B cell (primary cell): ENCODE results near the gene CRYGB. TPM values are rescaled to one million over a fixed set of nuclear protein-coding genes. Genes with fewer than 3 reads are reported as not detected.

Source experiments
- ATAC-seq: fragments of 200-7000 bp; cut with Tn5 transposase; one replicate; pipeline ENCODE4 v1.10.0; 2021; ENCODE audit warnings: low read depth, mild to moderate bottlenecking, moderate number of reproducible peaks, moderate library complexity
- CTCF ChIA-PET: fragments of 350-600 bp; sonication (Branson Sonifier 250); formaldehyde crosslinking; loops from one replicate; lab custom pipeline; 2021; ENCODE audit warnings: antibody characterized with exemption, inconsistent platforms; lab: Charles Lee
- POLR2A ChIA-PET: fragments of 350-600 bp; sonication (Branson Sonifier 250); formaldehyde crosslinking; loops from one replicate; lab custom pipeline; 2021; ENCODE audit warnings: antibody characterized with exemption; lab: Charles Lee
- DNase-seq: peaks from one replicate; pipeline ENCODE4 v3.0.0; 2013
- H2AFZ ChIP-seq: 2 replicates; pipeline ENCODE4 v1.6.1; 2012; ENCODE audit warnings: mild to moderate bottlenecking, low read depth, low read length; ENCODE audit not compliant: insufficient read depth, poor library complexity, severe bottlenecking
- H3K27ac ChIP-seq, 2 donors: 1 replicate in 1 of 2; 2 replicates in 1 of 2; pipeline ENCODE4 v1.5.1; 2012 to 2013; ENCODE audit warnings: low read length in 2 of 2, mild to moderate bottlenecking in 2 of 2, moderate library complexity in 1 of 2
- H3K27me3 ChIP-seq, 4 experiments: fragments of 200-600 bp in 1 of 4; sonication (generic) in 1 of 4; replicated peaks in 1 of 4; 1 replicate in 2 of 4; 2 replicates in 2 of 4; pipeline versions ENCODE4 v1.6.1 to v1.7.0; 2013 to 2016; ENCODE audit warnings: low read length in 3 of 4, mild to moderate bottlenecking in 2 of 4, mixed read lengths in 1 of 4, moderate library complexity in 1 of 4; ENCODE audit not compliant: insufficient read depth in 4 of 4, control insufficient read depth in 3 of 4; ENCODE audit errors: control extremely low read depth in 1 of 4
- H3K36me3 ChIP-seq, 2 experiments: replicated peaks in 1 of 2; 1 replicate in 1 of 2; 2 replicates in 1 of 2; pipeline versions ENCODE4 v1.6.1 to v1.7.1; 2013; ENCODE audit warnings: low read length in 1 of 2; ENCODE audit not compliant: insufficient read depth in 2 of 2, control insufficient read depth in 1 of 2; ENCODE audit errors: control extremely low read depth in 1 of 2, extremely low read depth in 1 of 2
- H3K4me1 ChIP-seq, 2 donors: fragments of 200-600 bp in 1 of 2; sonication (generic) in 1 of 2; 1 replicate in 1 of 2; 2 replicates in 1 of 2; pipeline versions ENCODE4 v1.5.1 to v1.6.1; 2013 to 2017; ENCODE audit warnings: low read length in 2 of 2; ENCODE audit not compliant: control insufficient read depth in 2 of 2, insufficient read depth in 2 of 2
- H3K4me2 ChIP-seq: replicated peaks from 2 replicates; pipeline ENCODE3; 2012; ENCODE audit warnings: mild to moderate bottlenecking, low read depth, low read length; ENCODE audit not compliant: poor library complexity, severe bottlenecking
- H3K4me3 ChIP-seq, 5 experiments: fragments of 200-600 bp in 1 of 5; sonication (generic) in 1 of 5; 1 replicate in 3 of 5; 2 replicates in 2 of 5; pipeline versions ENCODE4 v1.5.1 to v1.7.0; 2011 to 2016; ENCODE audit warnings: low read length in 4 of 5, mild to moderate bottlenecking in 4 of 5, low read depth in 2 of 5, control low read depth in 1 of 5, moderate library complexity in 1 of 5; ENCODE audit not compliant: insufficient read depth in 1 of 5; ENCODE audit errors: control extremely low read depth in 1 of 5, extremely low read depth in 1 of 5
- H3K79me2 ChIP-seq: fragments of 200-600 bp; sonication (generic); one replicate; pipeline ENCODE4 v1.6.0; 2016; ENCODE audit warnings: low read length; ENCODE audit not compliant: control insufficient read depth, insufficient read depth
- H3K9ac ChIP-seq: fragments of 200-600 bp; sonication (generic); 2 replicates; pipeline ENCODE4 v1.6.1; 2017; ENCODE audit warnings: mild to moderate bottlenecking, low read length, moderate library complexity
- H3K9me3 ChIP-seq, 3 donors: one replicate each; pipeline versions ENCODE4 v1.6.1 to v1.7.1; 2013; ENCODE audit warnings: low read length in 2 of 3; ENCODE audit not compliant: control insufficient read depth in 2 of 3, insufficient read depth in 1 of 3; ENCODE audit errors: control extremely low read depth in 1 of 3
- H4K20me1 ChIP-seq: 2 replicates; pipeline ENCODE4 v1.6.0; 2012; ENCODE audit warnings: mild to moderate bottlenecking, low read length; ENCODE audit not compliant: insufficient read depth, control insufficient read depth, poor library complexity, severe bottlenecking
- H3K27ac Mint-ChIP-seq: one replicate; pipeline ENCODE4 v1.8.0; 2021; ENCODE audit warnings: mixed read lengths
- H3K27me3 Mint-ChIP-seq: one replicate; pipeline ENCODE4 v1.8.0; 2021; ENCODE audit warnings: mixed read lengths
- H3K4me1 Mint-ChIP-seq: one replicate; pipeline ENCODE4 v1.8.0; 2021; ENCODE audit warnings: mixed read lengths
- H3K4me3 Mint-ChIP-seq: one replicate; pipeline ENCODE4 v1.8.0; 2021; ENCODE audit warnings: mixed read lengths
- H3K9me3 Mint-ChIP-seq: one replicate; pipeline ENCODE4 v1.8.0; 2022; ENCODE audit warnings: mixed read lengths; ENCODE audit not compliant: insufficient read depth
- EZH2 ChIP-seq: IDR thresholded peaks from 2 replicates; pipeline ENCODE4 v1.6.1; 2012; ENCODE audit warnings: borderline replicate concordance, low read depth, mild to moderate bottlenecking, moderate library complexity, low read length; ENCODE audit not compliant: insufficient read depth, poor library complexity, severe bottlenecking
- WGBS: methylation state at CpG from one replicate; pipeline ENCODE4 v1.1.5; 2013; ENCODE audit warnings: missing lambda C conversion rate; ENCODE audit not compliant: insufficient coverage; 5-methylcytosine and 5-hydroxymethylcytosine counted together
- intact Hi-C: fragments of 100-400 bp; cut with micrococcal nuclease; formaldehyde crosslinking; loops from one replicate; pipeline ENCODE4 v1.10.0; 2022
- polyA plus RNA-seq: library from polyadenylated mRNA; depleted of rRNA; stranded (reverse); fragments of >200 nt; gene quantifications from 2 replicates; pipeline ENCODE4 v1.2.3, GENCODE V29; 2012
- total RNA-seq, 2 donors: library from RNA; stranded (reverse); fragments of 120-200 nt in 1 of 2; gene quantifications; 1 replicate in 1 of 2; 2 replicates in 1 of 2; pipeline versions ENCODE4 v1.2.3 to v1.2.4, GENCODE V29; 2013 to 2022
- TF ChIP-seq, protein P1 (sequence below): fragments of 200-600 bp; IDR thresholded peaks from one replicate; pipeline ENCODE4 v1.8.0; 2022; ENCODE audit warnings: antibody characterized with exemption, mild to moderate bottlenecking

The CRYGB gene
- total and polyA plus RNA-seq, 2 donors (not counting 1 experiment from before 2014, with no cell fraction given), result not detected

DNA sequence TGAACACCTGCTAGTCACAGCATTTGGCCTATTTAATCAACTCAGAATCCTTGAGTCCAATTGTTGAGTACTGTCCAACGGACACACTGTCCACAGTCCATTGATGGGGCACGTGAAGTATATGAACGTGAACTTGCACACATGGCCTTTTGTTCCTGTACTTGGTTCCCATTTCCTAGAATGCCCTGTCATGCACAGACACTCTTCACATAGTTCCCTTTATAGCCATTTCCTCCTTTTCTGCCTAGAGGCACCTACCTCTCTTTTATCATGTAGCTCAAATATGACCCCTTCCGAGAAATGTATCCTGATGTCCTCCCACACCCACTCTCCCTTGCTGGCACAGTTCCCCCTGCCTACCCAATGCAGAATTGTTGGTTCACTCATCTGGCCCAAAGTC lies 26.2 kb upstream of the CRYGB start:
- H4K20me1 ChIP-seq, result no peaks in the 10 kb centered on the region
- ChIA-PET CTCF (no interaction called here), POLR2A (no interaction called here)
- H3K9me3 ChIP-seq, result no peaks in the 10 kb centered on the region
- no peak overlapping the region for H3K27ac Mint-ChIP-seq
- no peak overlapping the region for H3K4me3 ChIP-seq
- ATAC-seq, result no peak
- H2AFZ ChIP-seq, result no peak overlapping the region
- peaks cover 24% of the 10 kb centered on the region for H3K27me3 Mint-ChIP-seq
- H3K9ac ChIP-seq, result no peak overlapping the region
- H3K4me2 ChIP-seq, result no peak overlapping the region
- whole genome bisulfite sequencing, result 10% methylated on average over 4 of the region's 4 CpGs
- H3K4me1 ChIP-seq, result no peaks in the 10 kb centered on the region
- no peaks in the 10 kb centered on the region for H3K79me2 ChIP-seq
- no peak for TF ChIP-seq EZH2
- TF ChIP-seq, protein P1, sequence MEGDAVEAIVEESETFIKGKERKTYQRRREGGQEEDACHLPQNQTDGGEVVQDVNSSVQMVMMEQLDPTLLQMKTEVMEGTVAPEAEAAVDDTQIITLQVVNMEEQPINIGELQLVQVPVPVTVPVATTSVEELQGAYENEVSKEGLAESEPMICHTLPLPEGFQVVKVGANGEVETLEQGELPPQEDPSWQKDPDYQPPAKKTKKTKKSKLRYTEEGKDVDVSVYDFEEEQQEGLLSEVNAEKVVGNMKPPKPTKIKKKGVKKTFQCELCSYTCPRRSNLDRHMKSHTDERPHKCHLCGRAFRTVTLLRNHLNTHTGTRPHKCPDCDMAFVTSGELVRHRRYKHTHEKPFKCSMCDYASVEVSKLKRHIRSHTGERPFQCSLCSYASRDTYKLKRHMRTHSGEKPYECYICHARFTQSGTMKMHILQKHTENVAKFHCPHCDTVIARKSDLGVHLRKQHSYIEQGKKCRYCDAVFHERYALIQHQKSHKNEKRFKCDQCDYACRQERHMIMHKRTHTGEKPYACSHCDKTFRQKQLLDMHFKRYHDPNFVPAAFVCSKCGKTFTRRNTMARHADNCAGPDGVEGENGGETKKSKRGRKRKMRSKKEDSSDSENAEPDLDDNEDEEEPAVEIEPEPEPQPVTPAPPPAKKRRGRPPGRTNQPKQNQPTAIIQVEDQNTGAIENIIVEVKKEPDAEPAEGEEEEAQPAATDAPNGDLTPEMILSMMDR, result no peak
- H3K4me1 Mint-ChIP-seq, result peaks cover 3% of the 10 kb centered on the region
- H3K27ac ChIP-seq, result no peak overlapping the region
- no peak for DNase-seq
- intact Hi-C loops, result no loop called here
- H3K9me3 Mint-ChIP-seq, result no peaks in the 10 kb centered on the region
- H3K36me3 ChIP-seq, result no peaks in the 10 kb centered on the region
- H3K4me3 Mint-ChIP-seq, result no peak overlapping the region
- peaks cover 0 to 8% (median 1%) of the 10 kb centered on the region in 4 experiments for H3K27me3 ChIP-seq

DNA sequence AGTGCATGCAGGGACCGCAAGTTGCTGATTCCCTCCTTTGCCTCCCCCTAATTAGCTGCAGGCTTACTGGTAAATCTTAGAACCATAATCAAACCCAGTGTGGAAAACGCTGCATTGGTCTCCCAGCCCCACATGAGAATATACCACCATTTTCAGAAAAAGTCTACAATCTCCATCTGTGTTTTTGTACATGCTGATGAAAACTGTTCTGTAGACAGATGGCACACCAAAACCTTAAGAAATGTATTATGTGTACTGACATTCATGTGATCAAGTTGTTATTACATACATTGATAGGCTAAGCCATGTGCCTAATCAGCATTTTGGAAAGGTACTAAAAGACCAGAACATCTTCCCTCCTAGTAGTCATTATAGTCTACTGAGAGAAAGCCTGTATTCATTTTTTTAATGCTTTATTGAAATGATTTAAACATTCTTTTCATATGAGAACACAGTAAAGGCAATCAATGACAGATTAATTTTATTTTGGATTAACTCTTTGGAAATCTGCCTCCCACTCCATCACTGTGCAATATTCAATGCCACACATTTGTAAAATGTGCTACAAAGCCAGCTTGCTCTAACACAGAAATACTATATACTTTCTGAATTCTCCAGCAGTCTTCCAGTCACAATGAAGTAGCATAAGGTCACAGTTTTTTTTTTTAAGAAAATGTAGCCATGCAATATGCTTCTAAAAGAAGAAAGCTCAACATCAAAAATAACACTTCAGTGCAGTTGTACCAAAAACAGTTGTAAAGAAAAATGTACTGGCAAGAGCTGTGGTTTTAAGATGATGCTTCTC lies 19.2 kb upstream of the CRYGB start:
- TF ChIP-seq, protein P1, result no peak
- TF ChIP-seq EZH2, result no peak

More for the DNA sequence above, 19.2 kb upstream of the CRYGB start:
- intact Hi-C loops, result no loop called here
- peaks cover 14% of the 10 kb centered on the region for H3K27me3 Mint-ChIP-seq
- Histone ChIP-seq H3K27ac (no peak overlapping the region), H3K36me3 (no peaks in the 10 kb centered on the region), H3K9me3 (no peaks in the 10 kb centered on the region), H3K79me2 (no peaks in the 10 kb centered on the region), H3K4me2 (no peak overlapping the region), H3K4me3 (no peak overlapping the region), H3K9ac (no peak overlapping the region), H3K27me3 (peaks cover 0 to 9% (median 2%) of the 10 kb centered on the region in 4 experiments), H3K4me1 (no peaks in the 10 kb centered on the region), H2AFZ (no peak overlapping the region), H4K20me1 (no peaks in the 10 kb centered on the region)
- H3K4me1 Mint-ChIP-seq, result no peaks in the 10 kb centered on the region
- CTCF ChIA-PET, result interaction anchor here (1.8 kb wide), 1 partner anchor 11 kb away, joined by 8 read pairs; no protein-coding TSS in a partner anchor
- WGBS, result 90% methylated on average over 1 of the region's 2 CpGs
- no peak overlapping the region for H3K27ac Mint-ChIP-seq
- ATAC-seq (no peak), DNase-seq (no peak)
- no peaks in the 10 kb centered on the region for H3K9me3 Mint-ChIP-seq
- H3K4me3 Mint-ChIP-seq, result no peak overlapping the region
- POLR2A ChIA-PET, result no interaction called here
